ENCODE data around the gene GOLGA3.

GRCh38 chr12:132761032-132761920, 67.4 kb downstream of the GOLGA3 start, which contains the start of gene ANKLE2:
- TF ChIP-seq POLR2A (IDR thresholded peaks at IDR 0.05; ENCODE audit: low read depth, low read length) = no peak
- no peak for TF ChIP-seq POLR2AphosphoS5 (IDR thresholded peaks at IDR 0.05; ENCODE audit: low read depth, low read length)
- 0 out of 2 replicates have a peak, but pooled peaks have one; percentile 16 for TF ChIP-seq TAF1 (IDR thresholded peaks at IDR 0.05; ENCODE audit: low read depth, low read length)
- TF ChIP-seq POU2F2 (IDR thresholded peaks at IDR 0.05; ENCODE audit: low read depth, low read length) = no peak
- no peak for TF ChIP-seq SPI1 (IDR thresholded peaks at IDR 0.05; ENCODE audit: low read depth, low read length)
- no peak for TF ChIP-seq PAX5 (IDR thresholded peaks at IDR 0.05; ENCODE audit: insufficient read depth, low read length, severe bottlenecking)

All from GM12891 (cell line).